Omental fat pad (tissue), 4 donors: ENCODE data around the gene OR10G7. TPM values are rescaled to one million over a fixed set of nuclear protein-coding genes. Genes with fewer than 3 reads are reported as not detected.

Experiments used
- ATAC-seq: fragments of 150-250 bp; one replicate; pipeline ENCODE4 v1.9.1; 2016; ENCODE audit warnings: mild to moderate bottlenecking, moderate library complexity; ENCODE audit not compliant: low FRiP score
- DNase-seq: peaks from one replicate; pipeline ENCODE4 v3.0.0-alpha.2; 2019; ENCODE audit warnings: low spot score
- total RNA-seq, 4 donors: library from RNA; depleted of rRNA; stranded (reverse); fragments of >200 nt; gene quantifications; one replicate each; pipeline ENCODE4 v1.1.0, GENCODE V29; 2016
- TF ChIP-seq, protein P1 (sequence below), 3 donors: fragments of 450-650 bp; IDR thresholded peaks; one replicate each; pipeline ENCODE4 v1.5.1; 2016 to 2017; ENCODE audit warnings: antibody characterized with exemption in 3 of 3, mild to moderate bottlenecking in 3 of 3, moderate library complexity in 2 of 3

OR10G7 gene, protein sequence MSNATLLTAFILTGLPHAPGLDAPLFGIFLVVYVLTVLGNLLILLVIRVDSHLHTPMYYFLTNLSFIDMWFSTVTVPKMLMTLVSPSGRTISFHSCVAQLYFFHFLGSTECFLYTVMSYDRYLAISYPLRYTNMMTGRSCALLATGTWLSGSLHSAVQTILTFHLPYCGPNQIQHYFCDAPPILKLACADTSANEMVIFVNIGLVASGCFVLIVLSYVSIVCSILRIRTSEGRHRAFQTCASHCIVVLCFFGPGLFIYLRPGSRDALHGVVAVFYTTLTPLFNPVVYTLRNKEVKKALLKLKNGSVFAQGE
- not detected for total RNA-seq

DNA sequence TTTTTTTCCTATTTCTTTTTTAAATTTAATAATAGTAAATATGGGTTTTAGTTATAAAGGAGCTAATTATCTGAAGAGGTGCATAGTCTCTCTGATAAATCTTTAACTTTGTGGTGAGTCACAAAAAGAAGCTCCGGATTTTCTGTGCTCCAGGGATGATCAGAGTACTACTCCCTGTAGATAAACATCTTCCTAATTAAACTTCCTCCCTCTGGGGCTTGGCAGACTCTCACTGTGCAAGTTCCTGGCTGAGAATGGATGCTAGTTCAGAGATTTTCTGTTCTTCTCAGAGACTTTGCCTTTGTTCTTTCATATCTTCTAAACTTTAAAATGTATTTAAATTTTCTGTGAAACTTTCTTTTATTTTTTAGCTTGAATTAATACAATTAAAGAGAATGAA, at the start of gene OR10G7:
Gene OR10G7, minus strand, starts transcription at position 72 of the 400 bp plus-strand sequence. CDS start 2,324 bp downstream, outside the sequence.
- ATAC-seq (no peak), DNase-seq (no peak)
- TF ChIP-seq, protein P1, sequence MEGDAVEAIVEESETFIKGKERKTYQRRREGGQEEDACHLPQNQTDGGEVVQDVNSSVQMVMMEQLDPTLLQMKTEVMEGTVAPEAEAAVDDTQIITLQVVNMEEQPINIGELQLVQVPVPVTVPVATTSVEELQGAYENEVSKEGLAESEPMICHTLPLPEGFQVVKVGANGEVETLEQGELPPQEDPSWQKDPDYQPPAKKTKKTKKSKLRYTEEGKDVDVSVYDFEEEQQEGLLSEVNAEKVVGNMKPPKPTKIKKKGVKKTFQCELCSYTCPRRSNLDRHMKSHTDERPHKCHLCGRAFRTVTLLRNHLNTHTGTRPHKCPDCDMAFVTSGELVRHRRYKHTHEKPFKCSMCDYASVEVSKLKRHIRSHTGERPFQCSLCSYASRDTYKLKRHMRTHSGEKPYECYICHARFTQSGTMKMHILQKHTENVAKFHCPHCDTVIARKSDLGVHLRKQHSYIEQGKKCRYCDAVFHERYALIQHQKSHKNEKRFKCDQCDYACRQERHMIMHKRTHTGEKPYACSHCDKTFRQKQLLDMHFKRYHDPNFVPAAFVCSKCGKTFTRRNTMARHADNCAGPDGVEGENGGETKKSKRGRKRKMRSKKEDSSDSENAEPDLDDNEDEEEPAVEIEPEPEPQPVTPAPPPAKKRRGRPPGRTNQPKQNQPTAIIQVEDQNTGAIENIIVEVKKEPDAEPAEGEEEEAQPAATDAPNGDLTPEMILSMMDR (IDR thresholded peaks at IDR 0.05), result no peak

DNA sequence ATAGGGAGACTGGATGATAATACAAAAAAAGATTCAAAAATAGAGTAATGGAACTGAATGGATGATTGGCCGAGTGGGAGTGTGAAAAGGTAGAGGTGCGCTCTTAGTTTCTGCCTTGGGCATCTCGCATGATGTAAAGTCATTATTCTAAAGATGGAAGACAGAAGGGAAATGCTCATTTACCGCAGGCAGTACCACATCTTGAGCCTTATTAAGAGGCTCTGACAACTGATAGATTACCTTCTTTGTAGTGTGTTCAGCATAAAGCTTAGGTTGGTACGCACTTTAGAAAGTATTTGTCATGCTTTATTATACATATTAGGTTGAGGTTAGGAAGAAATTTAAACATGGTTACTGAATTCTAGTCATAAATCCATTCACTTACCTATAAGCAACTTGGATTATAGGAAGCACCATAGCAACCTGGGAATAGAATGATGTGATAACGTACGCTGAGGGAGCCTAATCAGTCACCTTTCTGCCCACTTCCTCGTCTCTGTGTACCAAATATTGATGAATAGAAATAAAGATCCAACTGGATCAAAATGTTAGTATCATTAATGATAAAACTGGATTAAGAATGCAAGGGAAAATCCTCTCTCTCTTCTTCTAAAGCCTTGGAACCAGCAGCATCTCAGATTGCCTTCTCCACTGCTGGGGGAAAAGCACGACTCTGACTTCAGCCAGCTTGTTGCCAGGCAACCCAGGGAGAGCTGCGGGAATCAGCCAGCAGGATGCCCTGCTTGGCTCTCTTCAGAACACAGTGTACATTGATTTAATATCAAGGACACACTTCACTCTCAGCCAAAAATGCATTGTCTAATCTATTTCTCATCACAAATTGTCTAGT, 45.1 kb upstream of the OR10G7 start:
- ATAC-seq (no peak), DNase-seq (no peak)
- TF ChIP-seq, protein P1 (IDR thresholded peaks at IDR 0.05), result no peak

DNA sequence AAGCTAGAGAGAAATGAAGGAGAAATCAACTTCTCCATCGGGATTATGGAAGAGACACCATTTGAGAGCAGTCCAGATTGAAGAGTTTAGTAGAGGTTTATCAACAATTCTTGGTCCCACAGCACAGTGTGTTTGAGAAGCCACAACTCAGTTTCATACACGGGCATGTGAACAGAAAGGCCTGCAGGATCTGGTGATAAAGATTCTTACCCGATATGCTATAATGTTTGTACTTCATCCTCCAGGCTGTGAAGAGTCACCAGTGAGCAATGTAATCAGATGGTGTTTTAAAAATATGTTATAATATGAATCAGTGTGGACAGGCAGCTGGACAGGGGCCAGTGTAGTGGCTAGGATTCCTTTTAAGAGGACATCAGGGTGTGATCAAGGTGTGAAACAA, 44.5 kb upstream of the OR10G7 start:
- ATAC-seq (no peak), DNase-seq (no peak)
- TF ChIP-seq, protein P1 (IDR thresholded peaks at IDR 0.05), result no peak

DNA sequence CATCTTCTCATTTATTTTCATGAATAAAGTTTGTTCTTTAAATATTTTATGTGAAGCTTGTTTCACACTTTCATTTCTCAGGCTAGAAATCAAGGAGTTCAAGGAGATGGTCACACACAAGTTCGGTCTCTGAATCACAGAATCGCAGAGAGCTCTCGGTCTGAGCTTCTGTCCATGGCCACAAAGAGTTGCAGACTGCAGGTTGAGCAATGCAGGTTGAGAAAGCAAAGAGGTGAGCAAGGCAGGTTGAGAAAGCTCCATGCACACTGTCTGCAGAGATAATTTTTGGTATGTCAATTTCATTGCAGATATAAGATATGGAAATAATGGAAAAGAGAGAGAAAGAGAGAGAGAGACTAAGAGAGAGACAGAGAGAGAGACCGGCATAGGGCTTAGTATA, 41.2 kb upstream of the OR10G7 start:
- no peak for DNase-seq
- TF ChIP-seq, protein P1 (IDR thresholded peaks at IDR 0.05), result no peak
- no peak for ATAC-seq

DNA sequence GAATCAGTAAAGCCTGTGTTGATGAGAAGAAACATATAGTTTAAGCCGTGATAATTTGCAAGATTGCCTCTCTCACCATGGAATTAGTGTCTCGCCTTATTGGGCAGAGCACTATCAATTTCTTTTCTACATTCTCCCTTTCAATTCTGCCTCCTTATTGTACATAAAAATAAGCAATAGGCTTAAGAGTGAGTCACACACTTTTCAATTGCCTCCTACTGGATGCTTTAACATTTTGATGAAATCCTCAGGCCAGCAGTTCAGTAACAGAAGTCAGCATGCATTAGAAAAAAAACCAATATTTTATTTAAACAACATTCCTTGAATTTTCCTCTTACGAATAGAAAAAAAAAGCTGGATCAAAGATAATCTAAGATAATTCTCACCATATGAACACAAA, 40.4 kb upstream of the OR10G7 start:
- TF ChIP-seq, protein P1 (IDR thresholded peaks at IDR 0.05), result no peak
- ATAC-seq (no peak), DNase-seq (no peak)

DNA sequence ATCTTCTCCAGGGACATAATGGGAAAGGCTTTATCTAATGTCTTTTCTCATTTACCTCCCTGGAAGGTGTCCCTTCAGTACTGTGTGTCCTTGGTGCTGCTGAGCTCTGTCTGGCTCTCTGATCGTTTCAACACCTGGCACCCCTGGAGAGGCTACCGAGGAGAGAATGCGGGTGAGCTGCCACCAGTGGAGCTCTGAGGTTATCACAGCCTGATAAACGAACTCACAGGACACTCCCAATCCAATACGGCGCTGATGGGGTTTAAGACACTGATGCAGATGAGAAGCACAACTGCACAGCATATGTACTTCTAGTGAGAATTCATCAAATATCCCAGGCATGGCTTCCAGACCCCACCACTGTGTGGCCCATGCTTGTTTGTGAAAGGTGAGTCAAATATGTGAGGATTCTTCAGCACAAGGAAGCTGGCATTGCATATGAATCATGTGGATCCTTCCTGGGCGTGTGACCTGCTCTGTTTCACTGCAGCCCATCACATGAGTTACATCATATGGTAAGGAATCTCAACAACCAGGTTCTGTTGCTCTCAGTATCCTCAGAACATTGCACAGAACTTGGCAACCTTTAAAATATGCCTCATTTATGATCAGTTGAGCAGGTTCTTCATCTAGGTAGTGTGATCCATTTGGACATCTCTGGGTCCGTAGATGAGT, 39.3 kb upstream of the OR10G7 start:
- DNase-seq, result no peak
- TF ChIP-seq, protein P1 (IDR thresholded peaks at IDR 0.05), result no peak
- no peak for ATAC-seq
